Prostate gland (tissue), 2 donors: ENCODE data around the gene SREBF2.

Experiments
- CTCF ChIP-seq, 4 experiments: fragments of 200-600 bp in 2 of 4; fragments of 450-650 bp in 2 of 4; sonication (generic) in 2 of 4; IDR thresholded peaks; 1 replicate in 3 of 4; 2 replicates in 1 of 4; pipeline ENCODE4 v1.5.1; 2016 to 2019; ENCODE audit warnings: antibody characterized with exemption in 4 of 4, mild to moderate bottlenecking in 2 of 4, moderate library complexity in 2 of 4
- POLR2A ChIP-seq: fragments of 450-650 bp; IDR thresholded peaks from one replicate; pipeline ENCODE4 v1.6.1; 2016; ENCODE audit warnings: antibody characterized with exemption, mild to moderate bottlenecking
- POLR2AphosphoS5 ChIP-seq: sonication (generic); formaldehyde crosslinking; IDR thresholded peaks from one replicate; pipeline ENCODE4 v1.6.1; 2017; ENCODE audit warnings: antibody characterized with exemption

GRCh38 chr22:41847300-41847699, 14.4 kb downstream of the SREBF2 start:
- TF ChIP-seq CTCF (IDR thresholded peaks at IDR 0.05) (no peak), POLR2A (no peak), POLR2AphosphoS5 (no peak)
